ENCODE data around the gene DNAJC18. TPM values are rescaled to one million over a fixed set of nuclear protein-coding genes. Genes with fewer than 3 reads are reported as not detected.

The DNAJC18 gene
- total and polyA plus RNA-seq, 2 experiments from 2014 or later = 13.4 to 18.9 TPM

DNA sequence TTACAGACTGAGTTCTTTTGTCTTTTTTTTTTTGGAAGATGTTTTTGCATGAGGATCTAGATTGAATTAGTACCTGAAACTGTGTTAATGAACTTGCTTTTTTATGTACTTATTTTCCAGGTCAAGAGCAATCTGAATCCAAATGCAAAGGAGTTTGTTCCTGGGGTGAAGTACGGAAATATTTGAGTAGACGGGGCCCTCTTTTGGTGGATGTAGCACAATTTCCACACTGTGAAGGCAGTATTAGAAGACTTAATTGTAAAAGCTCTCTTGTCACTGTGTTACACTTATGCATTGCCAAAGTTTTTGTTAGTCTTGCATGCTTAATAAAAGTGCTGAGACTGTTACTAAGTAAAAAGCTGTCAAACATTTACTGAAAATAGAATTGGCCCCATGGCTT lies 70.7 kb downstream of the DNAJC18 start:
- no peak overlapping the region for H3K4me3 ChIP-seq
- DNase-seq (ENCODE audit: low spot score) (no peak), ATAC-seq (no peak)
- H3F3A ChIP-seq (replicated peaks; ENCODE audit: low read depth) = peaks cover 16% of the 10 kb centered on the region
- Mint-ChIP-seq H3K36me3 (ENCODE audit: low read depth) (peaks cover 75% of the 10 kb centered on the region), H3K4me3 (no peak overlapping the region; the same call in 2 of the 3 replicates), H3K9me3 (no peaks in the 10 kb centered on the region), H3K4me1 (no peaks in the 10 kb centered on the region; the same call in 2 of the 3 replicates), H3K27me3 (ENCODE audit: insufficient read depth, low read depth, poor library complexity) (peaks cover 3% of the 10 kb centered on the region), H3K27ac (no peak overlapping the region)
- H3K79me2 ChIP-seq (replicated peaks; ENCODE audit: insufficient read depth) = peaks cover 14% of the 10 kb centered on the region
- no peak overlapping the region for H2AFZ ChIP-seq
- H4K20me1 ChIP-seq (replicated peaks; ENCODE audit: insufficient read depth) = peaks cover 27% of the 10 kb centered on the region; the same call in 1 of the 2 replicates
- no peaks in the 10 kb centered on the region for H3K9me2 ChIP-seq (ENCODE audit: insufficient read depth)
- H3K27me3 ChIP-seq (ENCODE audit: insufficient read depth) = no peaks in the 10 kb centered on the region
- no peak overlapping the region for H3K4me2 ChIP-seq
- H3K4me1 ChIP-seq (ENCODE audit: insufficient read depth) = no peaks in the 10 kb centered on the region
- TF ChIP-seq, protein P1, sequence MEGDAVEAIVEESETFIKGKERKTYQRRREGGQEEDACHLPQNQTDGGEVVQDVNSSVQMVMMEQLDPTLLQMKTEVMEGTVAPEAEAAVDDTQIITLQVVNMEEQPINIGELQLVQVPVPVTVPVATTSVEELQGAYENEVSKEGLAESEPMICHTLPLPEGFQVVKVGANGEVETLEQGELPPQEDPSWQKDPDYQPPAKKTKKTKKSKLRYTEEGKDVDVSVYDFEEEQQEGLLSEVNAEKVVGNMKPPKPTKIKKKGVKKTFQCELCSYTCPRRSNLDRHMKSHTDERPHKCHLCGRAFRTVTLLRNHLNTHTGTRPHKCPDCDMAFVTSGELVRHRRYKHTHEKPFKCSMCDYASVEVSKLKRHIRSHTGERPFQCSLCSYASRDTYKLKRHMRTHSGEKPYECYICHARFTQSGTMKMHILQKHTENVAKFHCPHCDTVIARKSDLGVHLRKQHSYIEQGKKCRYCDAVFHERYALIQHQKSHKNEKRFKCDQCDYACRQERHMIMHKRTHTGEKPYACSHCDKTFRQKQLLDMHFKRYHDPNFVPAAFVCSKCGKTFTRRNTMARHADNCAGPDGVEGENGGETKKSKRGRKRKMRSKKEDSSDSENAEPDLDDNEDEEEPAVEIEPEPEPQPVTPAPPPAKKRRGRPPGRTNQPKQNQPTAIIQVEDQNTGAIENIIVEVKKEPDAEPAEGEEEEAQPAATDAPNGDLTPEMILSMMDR (conservative IDR thresholded peaks at IDR 0.05; ENCODE audit: low read depth in 2 of 2) = peak; percentile 34 to 37; a peak in 3 of 4 replicates
- TF ChIP-seq EZH2 (IDR thresholded peaks at IDR 0.05; ENCODE audit: low read depth, unreplicated experiment) = no peak
- H3K27ac ChIP-seq (ENCODE audit: low read depth) = no peak overlapping the region
- peaks cover 66% of the 10 kb centered on the region for H3K36me3 ChIP-seq (ENCODE audit: insufficient read depth)

- Mint-ChIP-seq H3K4me3 (no peak overlapping the region), H3K27me3 (ENCODE audit: insufficient read depth, low read depth, poor library complexity) (peaks cover 3% of the 10 kb centered on the region), H3K9me3 (no peaks in the 10 kb centered on the region), H3K36me3 (ENCODE audit: low read depth) (peaks cover 60% of the 10 kb centered on the region), H3K4me1 (no peaks in the 10 kb centered on the region), H3K27ac (no peak overlapping the region)
- no peak overlapping the region for H3K4me2 ChIP-seq
- H3F3A ChIP-seq (replicated peaks; ENCODE audit: low read depth) = 0 out of 2 replicates have a peak, but pooled peaks cover 8% of the 10 kb centered on the region
- H3K9me2 ChIP-seq (ENCODE audit: insufficient read depth) = no peaks in the 10 kb centered on the region
- peaks cover 51% of the 10 kb centered on the region for H3K36me3 ChIP-seq (ENCODE audit: insufficient read depth)
- no peaks in the 10 kb centered on the region for H3K4me1 ChIP-seq (ENCODE audit: insufficient read depth)
- no peak overlapping the region for H2AFZ ChIP-seq
- DNase-seq (ENCODE audit: low spot score) (no peak), ATAC-seq (no peak)
- no peaks in the 10 kb centered on the region for H3K27me3 ChIP-seq (ENCODE audit: insufficient read depth)
- H3K4me3 ChIP-seq = no peak overlapping the region
- peaks cover 55% of the 10 kb centered on the region for H3K79me2 ChIP-seq (replicated peaks; ENCODE audit: insufficient read depth)
- 0 out of 2 replicates have a peak overlapping the region, but pooled peaks have one; percentile 7 for H3K27ac ChIP-seq (ENCODE audit: low read depth)
- peaks cover 64% of the 10 kb centered on the region for H4K20me1 ChIP-seq (replicated peaks; ENCODE audit: insufficient read depth)
- no peak for TF ChIP-seq ZNF462 (CRISPR knock-in tag; IDR thresholded peaks at IDR 0.05)
- TF ChIP-seq, protein P1 (conservative IDR thresholded peaks at IDR 0.05; ENCODE audit: low read depth in 2 of 2) = no peak
- TF ChIP-seq REST (IDR thresholded peaks at IDR 0.05; ENCODE audit: unreplicated experiment) = no peak
- no peak for TF ChIP-seq EZH2 (IDR thresholded peaks at IDR 0.05; ENCODE audit: low read depth, unreplicated experiment)
- TF ChIP-seq ZNF114 (CRISPR knock-in tag; IDR thresholded peaks at IDR 0.05) = no peak
- no peak for TF ChIP-seq CREB1 (CRISPR knock-in tag; IDR thresholded peaks at IDR 0.05; ENCODE audit: low read depth)
- TF ChIP-seq JUNB (IDR thresholded peaks at IDR 0.05; ENCODE audit: unreplicated experiment) = no peak
Measured at GRCh38 chr5:139364466-139364865, 74.9 kb downstream of the DNAJC18 start.
